Fibroblast of pulmonary artery (primary cell): ENCODE measurements around the gene EPN3.

Experiments
- DNase-seq: peaks from one replicate; pipeline ENCODE4 v3.0.0-alpha.2; 2010; ENCODE audit warnings: low read depth
- H3K4me3 ChIP-seq: replicated peaks from 2 replicates; pipeline ENCODE4 v1.5.1; 2011; ENCODE audit warnings: low read depth, mild to moderate bottlenecking, control low read depth, low read length, moderate library complexity
- TF ChIP-seq, protein P1 (sequence below): IDR thresholded peaks from 2 replicates; pipeline ENCODE4 v1.5.1; 2011; ENCODE audit warnings: mild to moderate bottlenecking, control low read depth, low read length, inconsistent platforms; ENCODE audit errors: missing control alignments

The EPN3 gene

DNA sequence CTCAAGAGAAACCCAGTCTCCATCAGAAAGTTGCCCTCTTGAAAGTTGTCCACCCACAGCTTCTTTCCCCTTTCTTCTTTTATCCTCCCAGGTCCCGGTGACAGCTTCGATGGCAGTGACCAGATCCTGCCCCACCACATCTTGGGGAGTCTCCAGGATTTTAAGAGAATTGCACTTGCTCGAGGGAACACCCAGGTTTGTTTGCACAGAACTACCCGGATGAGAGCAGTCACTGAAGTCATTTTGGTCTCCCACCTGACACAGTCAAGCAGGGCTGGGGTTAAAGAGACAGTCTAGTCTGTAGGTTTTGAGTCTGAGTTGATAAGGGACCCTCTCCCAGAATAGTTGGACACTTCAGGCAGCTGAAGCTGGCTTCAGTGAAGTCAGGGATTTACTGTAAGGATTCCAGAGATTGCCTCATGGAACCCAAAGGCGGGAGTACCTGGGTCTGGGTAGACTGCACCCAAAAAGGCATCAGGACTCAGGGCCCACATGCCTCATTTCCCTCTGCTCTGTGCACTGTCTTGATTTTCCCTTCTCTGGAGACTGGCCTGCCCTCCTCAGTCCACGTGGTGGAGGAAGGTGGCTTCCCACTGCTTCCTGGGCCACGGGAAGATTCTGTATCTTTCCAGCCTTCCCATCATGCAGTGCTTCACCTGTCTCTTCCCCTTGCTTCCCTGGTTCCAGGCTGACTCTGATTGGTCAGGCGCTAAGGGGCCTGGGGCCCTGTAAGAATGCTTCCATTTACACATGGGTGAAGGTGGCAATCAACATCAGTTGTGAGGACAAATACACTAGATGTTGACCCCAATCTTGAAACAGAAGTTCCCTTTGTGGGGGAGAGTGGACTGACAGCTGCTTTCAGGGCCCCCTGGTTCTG, 14.8 kb upstream of the EPN3 start:
- DNase-seq: no peak
- TF ChIP-seq, protein P1, sequence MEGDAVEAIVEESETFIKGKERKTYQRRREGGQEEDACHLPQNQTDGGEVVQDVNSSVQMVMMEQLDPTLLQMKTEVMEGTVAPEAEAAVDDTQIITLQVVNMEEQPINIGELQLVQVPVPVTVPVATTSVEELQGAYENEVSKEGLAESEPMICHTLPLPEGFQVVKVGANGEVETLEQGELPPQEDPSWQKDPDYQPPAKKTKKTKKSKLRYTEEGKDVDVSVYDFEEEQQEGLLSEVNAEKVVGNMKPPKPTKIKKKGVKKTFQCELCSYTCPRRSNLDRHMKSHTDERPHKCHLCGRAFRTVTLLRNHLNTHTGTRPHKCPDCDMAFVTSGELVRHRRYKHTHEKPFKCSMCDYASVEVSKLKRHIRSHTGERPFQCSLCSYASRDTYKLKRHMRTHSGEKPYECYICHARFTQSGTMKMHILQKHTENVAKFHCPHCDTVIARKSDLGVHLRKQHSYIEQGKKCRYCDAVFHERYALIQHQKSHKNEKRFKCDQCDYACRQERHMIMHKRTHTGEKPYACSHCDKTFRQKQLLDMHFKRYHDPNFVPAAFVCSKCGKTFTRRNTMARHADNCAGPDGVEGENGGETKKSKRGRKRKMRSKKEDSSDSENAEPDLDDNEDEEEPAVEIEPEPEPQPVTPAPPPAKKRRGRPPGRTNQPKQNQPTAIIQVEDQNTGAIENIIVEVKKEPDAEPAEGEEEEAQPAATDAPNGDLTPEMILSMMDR: no peak
- no peak overlapping the region for H3K4me3 ChIP-seq

DNA sequence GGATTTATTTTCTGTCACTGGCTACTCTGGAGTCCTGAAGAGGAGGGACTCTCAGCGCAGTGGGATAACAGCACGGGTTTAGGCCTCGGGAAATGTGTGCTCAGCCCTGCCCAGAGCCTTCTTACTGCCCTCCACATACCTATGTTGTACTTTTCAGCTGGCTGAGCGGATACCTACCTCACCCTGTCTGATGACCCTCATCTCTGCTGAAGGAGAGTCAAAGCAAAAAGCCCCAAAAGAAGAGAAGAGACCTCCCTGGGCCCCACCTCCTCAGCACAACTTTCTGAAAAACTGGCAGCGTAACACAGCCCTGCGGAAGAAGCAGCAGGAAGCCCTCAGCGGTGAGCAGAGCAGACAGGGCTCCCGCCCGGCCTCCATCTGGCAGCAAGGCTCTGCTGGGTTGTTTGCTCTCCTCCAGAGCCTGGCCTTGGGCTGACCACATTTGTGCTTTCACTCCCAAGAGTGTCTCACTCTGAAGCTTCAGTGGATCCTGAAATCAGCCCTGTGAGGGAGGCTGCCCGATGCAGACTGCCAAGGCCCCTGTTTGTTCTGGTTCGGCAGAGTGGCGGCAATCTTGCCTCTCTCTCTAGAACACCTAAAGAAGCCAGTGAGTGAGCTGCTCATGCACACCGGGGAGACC, 14.0 kb upstream of the EPN3 start:
- TF ChIP-seq, protein P1: no peak
- H3K4me3 ChIP-seq: no peak overlapping the region
- DNase-seq: no peak

DNA sequence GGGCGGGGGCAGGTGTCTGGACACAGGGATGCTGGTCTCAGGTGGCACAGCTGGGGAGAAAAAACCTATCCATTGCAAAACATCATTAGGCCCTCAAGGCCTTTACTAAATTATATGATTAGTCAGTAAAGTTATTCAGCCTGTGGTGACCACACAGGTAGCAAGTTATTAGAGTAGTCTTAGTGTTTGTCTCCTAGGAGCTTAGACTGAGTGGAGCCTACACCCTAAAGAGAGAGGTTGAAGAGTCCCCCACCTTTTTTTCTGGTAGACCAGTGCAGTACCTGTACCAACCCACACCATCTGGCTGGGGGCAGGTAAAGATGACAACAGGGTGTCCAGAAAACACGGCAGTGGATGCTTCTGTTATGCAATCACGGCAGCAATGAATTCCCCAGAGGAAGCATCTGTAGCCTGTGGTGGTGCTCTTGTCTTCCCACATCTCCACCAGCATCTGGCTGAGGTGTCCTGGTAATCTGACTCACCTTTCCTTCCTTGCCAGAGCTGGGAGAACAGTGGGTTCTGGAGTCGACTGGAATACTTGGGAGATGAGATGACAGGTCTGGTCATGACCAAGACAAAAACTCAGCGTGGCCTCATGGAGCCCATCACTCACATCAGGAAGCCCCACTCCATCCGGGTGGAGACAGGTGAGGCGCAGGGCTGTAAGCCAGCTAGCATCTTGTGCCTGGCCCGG, 13.2 kb upstream of the EPN3 start:
- DNase-seq: no peak
- no peak overlapping the region for H3K4me3 ChIP-seq
- TF ChIP-seq, protein P1: no peak

DNA sequence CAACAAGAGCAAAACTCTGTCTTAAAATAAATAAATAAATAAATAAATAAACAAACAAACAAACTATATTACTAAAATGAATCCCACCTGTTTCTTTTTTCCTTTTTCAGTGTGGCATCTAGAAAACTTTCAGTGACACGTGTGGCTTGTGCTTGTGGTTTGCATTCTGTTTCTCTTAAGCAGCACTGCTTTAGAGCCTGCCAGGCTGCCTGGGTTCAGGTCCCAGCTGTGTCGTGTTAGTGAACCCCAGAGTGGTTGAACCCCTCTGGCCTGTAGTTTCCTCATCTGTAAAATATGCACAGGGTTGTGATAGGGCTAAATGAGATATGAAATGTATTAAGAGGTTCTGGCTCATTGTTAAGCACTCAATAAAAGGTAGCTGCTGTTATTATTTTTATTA, 12.1 kb upstream of the EPN3 start:
- no peak for DNase-seq
- TF ChIP-seq, protein P1: no peak
- H3K4me3 ChIP-seq: no peak overlapping the region

DNA sequence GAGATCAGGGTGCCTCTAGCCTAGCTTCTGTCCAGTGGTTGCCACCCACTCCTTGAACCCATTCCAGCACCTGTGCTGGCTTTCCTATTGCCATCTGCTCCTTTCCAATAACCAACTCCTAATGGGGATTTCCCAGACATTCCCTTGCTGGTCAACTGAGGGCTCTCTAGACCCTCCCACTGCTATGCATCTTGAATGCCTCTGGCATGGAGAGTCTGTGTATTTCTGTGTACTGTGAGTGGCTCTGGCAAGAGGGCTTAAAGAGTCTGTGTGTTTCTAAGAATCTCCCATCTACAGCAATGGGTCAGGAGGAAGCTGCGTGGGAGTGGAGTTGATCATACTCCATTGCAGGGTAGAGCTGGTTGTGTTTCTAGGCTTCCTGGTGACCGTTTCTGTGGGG, 11.0 kb upstream of the EPN3 start:
- DNase-seq: no peak
- no peak overlapping the region for H3K4me3 ChIP-seq
- TF ChIP-seq, protein P1: no peak

DNA sequence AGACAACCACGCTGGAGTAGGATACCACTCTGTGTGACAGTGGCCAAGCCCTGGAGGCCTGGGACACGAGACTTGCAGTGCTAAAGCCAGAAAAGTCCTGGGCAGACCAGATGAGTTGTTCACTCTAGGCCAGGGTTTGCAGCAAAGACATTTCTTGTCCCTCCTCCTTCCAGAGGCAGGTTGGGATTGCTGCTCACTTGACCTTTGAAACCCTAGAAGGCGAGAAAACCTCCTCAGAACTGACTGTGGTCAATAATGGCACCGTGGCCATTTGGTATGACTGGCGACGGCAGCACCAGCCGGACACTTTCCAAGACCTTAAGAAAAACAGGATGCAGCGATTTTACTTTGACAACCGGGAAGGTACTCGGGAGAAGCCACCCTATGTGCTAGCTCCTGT, 9.8 kb upstream of the EPN3 start:
- TF ChIP-seq, protein P1: no peak
- no peak for DNase-seq
- no peak overlapping the region for H3K4me3 ChIP-seq
